Measurements from ENCODE around the gene KCNJ12.
"Not testable (repeated sequence)": the region's sequence is repeated elsewhere in the genome, so short reads cannot be mapped to it uniquely, and the experiment has no call there.

Gene KCNJ12

DNA sequence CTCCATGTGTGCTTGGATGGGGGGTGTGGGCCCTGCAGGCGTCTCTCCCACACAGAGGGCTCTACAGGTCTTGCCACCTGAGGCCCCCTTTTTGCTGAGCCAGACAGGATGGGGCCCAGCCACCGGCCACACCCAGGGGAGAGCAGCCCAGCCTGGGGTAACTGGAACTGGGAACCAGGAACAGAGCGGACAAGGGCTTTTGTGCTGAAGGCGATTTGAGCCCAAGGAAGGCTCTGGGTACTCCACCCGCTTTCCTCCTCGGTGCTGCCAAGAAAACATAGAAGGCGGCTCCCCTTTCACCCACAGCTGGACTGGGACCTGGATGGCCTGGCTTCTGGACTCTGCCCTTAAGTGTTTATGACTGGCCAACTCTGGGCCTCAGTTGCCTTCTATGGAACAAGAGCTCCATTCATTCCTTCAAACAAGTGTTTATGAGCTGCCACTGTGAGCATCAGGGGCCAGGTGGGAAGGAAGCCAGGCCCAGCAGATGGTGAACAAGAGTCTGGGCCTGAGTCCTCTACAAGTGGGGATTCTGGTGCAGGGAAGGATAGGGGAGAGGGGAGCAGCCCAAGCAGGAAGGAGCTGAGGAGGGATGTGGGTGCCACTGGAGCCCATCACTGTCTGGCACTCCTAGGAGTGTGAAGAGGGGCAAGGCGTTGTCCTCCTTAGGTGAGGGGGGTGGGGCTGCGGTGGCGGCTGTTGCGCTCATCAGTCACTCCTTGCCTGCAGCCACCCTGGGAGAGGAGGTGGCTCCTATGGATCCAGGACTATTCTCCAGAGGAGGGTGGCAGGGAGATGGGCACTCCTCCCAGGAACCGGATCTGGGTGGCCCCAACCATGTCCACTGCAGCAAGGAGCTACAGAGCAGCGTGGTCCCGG, 46.4 kb downstream of the KCNJ12 start:
- not testable (repeated sequence) for DNase-seq

GRCh38 chr17:21423190-21423493, 47.0 kb downstream of the KCNJ12 start:
- not testable (repeated sequence) for DNase-seq

DNA sequence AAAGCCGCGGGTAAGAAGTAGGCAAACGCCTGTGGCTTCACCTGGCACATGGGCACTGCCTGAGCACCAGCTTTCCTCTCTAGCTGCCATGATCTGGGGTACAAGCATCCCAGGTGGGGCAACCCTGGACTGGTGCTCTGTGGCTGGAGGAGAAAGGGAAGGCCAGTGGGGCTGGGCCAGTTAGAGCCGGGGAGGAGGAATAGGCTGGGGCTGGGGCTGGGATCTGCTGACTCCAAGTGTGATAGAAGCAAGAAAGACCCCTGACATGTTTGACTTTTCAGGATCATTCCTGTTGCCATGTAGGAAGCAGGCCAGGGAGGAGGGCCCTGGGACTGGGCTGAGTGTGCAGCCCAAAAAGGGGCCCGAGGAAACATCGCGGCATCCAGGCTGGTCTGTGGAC, 48.5 kb downstream of the KCNJ12 start:
- not testable (repeated sequence) for DNase-seq

- DNase-seq, result no peak
Measured at GRCh38 chr17:21425321-21425720, 49.2 kb downstream of the KCNJ12 start.

DNA sequence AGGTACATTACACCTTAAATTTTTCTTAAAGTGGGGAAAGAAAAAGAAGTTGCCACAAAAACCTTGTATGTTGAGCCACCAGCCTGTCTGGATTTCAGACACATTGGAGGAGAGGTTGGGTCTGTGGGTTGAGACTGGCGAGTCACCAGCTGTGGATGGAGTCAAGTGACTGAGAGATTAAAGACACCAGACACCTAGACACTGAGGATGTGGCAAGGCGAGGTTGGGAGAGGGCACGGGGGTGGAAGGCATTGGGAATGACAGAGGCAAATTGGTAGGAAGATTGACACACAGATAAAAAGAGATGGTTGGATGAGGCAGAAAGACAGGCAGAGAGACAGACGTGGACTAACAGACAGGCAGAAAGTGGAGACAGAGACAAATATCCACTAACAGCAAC, 49.6 kb downstream of the KCNJ12 start:
- no peak for DNase-seq

DNA sequence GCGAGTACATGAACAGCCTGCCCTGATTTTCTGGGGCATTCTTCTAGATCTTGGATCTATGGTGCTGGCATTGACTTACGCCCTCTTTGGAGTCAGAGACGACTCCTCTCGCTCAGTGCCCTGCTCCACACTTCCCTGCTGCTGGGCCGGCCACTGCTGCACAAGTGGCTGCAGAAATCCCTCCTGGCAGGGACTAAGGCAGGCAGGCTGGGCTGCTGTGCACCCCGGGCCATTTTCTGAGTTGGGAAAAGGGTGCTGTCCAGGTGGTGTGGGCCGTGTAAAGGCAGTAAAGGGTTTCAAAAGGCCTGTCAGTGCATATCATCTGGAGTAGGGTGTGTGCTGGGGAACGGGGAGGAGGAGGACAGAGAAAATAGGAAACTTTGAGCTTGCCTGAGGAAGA, 50.1 kb downstream of the KCNJ12 start:
- not testable (repeated sequence) for DNase-seq

- not testable (repeated sequence) for DNase-seq
Measured at GRCh38 chr17:21426876-21427275, 50.7 kb downstream of the KCNJ12 start.

DNA sequence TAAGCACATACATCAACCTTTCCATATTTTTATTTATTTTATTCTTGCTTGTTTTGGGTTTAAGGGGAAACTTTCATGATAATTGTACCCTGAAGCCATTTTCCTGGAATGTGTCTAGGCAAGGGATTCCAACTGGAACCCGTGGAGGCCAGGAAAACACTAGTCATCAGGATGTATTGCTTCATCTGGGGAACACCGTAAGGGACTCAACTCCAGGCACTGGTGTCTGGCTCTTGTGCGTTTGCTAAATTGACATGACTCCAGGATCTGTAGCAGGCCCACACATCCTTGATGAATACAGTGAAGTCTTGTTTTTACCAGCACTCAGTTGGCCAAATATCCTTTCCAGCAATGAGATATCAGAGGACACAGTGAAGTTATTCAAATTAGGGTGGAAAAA, 51.6 kb downstream of the KCNJ12 start:
- not testable (repeated sequence) for DNase-seq

DNA sequence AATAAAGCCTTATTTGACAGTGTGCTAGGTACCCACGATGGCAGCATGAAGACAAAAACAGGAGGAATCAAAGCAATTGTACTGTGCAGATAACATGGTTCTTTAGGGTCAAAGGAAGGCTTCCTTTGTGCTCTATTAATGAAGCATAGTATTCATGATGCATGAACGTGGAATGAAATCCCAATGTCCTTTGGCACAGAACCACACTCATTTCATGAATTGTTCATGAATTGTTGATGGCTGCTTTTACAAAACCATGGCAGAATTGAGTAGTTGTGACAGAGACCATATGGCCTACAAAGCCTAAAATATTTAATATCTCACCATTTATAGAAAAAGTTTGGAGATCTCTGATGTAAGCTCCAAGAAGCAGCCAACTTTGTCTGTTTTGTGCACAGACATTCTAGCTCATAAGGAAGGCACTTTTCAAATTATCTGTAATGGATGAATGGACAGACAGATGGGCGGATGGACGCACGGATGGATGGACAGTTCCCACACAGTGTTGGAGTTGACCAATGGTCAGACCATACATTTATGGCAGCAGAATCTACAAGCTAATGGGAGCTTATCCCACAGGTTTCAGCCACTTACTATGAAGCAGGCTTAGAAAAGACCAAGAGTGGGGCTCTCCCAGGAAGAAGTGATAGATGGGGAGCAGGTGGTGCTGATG, 52.7 kb downstream of the KCNJ12 start:
- DNase-seq, result not testable (repeated sequence)

DNA sequence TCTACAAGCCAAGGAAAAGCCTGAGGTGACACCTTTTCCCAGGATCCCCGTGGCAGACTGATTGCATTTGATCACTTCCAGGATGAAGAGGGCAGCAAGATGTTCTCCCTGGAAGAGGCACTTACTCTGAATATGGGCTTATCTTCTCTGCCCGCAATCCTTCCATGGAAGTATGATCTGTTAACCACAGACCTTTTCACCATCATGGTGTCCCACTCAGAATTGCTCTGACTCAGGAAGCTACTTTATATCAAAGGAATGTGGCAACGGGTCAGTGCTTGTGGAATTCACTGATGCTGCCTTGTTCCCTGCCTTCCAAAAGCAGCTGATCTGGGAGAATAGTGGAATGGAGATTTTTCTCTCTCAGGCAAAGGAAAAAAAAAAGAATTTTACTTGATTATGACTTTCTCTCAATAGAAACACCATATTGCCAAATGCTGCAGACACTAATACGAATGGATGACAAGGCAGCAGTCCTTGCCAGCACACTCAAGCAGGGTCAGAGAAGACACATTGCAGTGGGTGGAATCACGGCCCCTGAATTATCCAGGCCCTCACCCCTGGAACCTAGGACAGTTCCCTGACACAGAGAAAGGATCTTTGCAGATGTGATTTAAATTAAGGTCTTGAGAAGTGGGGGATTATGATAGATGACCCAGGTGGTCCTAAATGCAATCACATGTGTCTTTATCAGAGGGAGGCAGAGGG, 53.9 kb downstream of the KCNJ12 start:
- DNase-seq, result not testable (repeated sequence)

DNA sequence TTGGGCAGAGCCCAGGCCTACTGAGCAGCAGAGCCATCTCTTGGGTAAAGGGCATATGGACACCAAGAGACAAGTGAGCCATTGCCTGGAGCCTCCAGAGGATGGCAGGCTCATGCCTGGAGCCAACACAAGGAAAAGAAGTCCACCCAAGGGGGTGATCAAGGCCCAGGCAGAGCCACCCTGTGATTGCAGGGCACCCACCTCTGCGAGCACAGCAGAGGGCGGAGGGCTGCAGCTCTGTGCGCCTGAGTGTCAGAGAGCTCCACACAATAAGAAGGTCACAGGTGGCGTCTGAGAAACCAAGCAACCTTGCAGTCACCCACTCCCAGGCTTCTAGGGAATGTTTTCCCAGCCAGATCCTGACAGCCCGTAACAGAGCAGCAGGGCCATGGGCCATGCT, 57.8 kb downstream of the KCNJ12 start:
- not testable (repeated sequence) for DNase-seq

GRCh38 chr17:21434976-21435375, 58.8 kb downstream of the KCNJ12 start:
- not testable (repeated sequence) for DNase-seq

DNA sequence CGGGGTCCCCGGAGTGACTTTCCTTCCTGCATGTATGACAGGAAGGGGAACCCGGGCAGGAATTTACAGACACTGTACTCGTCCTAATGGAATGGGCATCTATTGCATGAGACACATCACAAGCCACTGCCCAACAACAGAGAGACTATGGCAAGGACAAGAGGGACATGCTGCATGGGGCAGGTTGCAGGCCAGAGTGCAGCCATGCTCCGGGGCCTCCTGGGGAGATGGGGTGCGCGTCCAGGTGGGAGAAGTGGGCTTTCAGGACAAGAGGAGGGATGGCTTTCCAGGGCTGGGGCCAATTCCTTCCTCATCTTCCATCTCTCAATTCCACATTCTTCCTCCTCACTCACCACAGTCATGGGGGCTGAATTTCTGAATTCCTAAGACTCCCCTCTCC, 60.3 kb downstream of the KCNJ12 start:
- DNase-seq, result not testable (repeated sequence)

DNA sequence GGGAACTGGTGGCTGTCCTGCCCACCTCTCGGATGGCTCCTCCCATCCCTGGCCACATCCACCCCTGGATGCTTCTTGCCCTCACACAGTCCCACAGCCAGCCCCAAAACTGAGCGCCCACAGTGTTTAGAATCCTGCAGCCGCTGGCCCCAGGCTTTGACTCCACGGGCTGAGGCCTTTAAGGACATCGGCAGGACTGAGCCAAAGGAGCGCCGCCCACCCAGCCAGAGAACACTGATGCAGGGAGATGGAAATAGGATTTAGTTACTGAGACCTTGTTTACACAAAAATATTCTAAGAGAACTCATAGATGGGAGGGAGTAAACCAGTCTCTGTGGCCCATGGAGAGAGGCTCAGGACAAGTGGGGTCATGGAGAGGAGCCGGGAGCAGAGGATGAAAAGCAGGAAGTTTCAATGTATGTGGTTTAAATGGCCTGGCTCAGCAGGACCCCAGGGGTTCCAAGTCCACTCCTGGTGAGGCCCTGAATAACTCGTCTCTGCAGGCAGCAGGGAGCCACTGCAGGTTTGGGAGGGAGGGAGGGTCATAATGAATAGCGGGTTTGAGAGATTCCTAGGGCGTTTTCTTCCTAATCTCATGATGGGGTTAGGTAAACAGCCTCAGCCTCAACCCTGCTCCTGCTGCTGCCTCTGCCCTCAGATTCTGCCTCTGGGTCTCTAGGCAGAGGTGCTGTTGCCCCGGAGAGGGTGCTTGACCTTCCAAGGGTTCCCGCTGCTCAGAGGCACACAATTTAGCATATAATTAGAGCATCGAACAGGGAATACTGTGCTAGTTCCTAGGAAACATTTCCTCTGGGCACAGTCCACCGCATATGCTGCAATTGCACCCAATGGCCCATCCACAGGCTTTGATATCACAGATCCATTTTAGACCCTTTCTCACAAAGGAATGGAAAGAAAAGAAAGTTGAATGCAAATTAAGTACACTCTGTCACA, 61.0 kb downstream of the KCNJ12 start:
- DNase-seq, result not testable (repeated sequence)

GRCh38 chr17:21438316-21439014, 62.3 kb downstream of the KCNJ12 start:
- not testable (repeated sequence) for DNase-seq

DNA sequence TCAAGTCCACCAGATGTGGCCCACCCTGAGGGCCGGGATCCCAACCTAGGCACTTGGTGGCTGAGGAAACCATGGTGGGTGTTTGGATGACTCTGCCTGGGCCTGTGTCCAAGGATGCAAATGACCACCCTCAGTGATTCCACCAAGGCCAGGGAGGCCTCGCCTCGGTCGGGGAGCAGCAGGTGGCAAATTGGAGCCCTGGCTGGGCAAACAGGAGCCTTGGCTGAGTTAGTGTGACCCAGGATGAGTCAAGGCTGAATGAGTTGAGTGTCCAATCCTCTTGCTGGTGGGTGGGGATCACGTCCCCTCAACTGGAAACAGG, 62.8 kb downstream of the KCNJ12 start:
- not testable (repeated sequence) for DNase-seq

- no peak for DNase-seq
Measured at GRCh38 chr17:21445091-21445650, 69.0 kb downstream of the KCNJ12 start.

DNA sequence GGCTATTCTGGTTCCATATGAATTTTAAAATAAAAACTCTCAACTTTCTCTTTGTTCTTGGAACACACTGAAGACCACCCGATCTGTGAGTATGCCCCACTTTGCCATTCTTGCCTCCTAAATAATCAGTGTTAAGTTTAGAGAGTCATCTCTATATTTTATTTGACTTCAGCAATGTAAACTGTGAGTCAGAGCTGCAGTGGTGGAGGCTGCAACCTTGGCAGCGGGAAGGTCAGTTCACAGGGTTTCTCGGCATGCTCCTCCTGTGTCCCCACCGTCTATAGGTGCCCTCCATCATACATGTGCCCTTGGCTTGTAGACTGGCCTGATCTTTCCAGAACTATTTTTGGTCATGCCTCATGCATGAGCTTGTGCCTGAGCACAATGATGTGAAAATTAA, 71.4 kb downstream of the KCNJ12 start:
- DNase-seq, result not testable (repeated sequence)

DNA sequence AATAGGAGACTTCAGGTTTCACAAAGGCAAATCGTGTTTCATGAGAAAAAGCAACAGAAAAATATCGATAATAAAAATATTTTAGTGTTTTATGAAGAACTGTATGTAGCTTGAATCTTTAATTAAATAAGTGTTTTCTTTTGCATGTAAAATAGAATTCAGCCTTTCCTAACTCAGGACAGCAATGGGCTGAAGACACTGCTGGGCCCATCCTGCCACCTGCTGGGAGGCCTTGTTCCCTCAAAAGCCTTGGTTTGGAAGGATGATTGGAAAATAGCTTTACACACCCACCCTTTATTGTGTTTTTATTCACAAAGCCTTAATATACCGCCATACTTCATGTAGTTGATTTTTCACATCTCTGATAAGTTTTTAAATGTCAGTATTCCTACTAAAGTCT, 73.7 kb downstream of the KCNJ12 start:
- DNase-seq, result not testable (repeated sequence)

GRCh38 chr17:21451975-21452374, 75.8 kb downstream of the KCNJ12 start:
- no peak for DNase-seq

GRCh38 chr17:21452377-21453143, 76.4 kb downstream of the KCNJ12 start:
- DNase-seq, result peak; percentile 44

Measured in CD4-positive, alpha-beta T cell treated with Interleukin-15 for 1 hour (primary cell).